ENCODE results near the gene FGA.

The FGA gene

DNA sequence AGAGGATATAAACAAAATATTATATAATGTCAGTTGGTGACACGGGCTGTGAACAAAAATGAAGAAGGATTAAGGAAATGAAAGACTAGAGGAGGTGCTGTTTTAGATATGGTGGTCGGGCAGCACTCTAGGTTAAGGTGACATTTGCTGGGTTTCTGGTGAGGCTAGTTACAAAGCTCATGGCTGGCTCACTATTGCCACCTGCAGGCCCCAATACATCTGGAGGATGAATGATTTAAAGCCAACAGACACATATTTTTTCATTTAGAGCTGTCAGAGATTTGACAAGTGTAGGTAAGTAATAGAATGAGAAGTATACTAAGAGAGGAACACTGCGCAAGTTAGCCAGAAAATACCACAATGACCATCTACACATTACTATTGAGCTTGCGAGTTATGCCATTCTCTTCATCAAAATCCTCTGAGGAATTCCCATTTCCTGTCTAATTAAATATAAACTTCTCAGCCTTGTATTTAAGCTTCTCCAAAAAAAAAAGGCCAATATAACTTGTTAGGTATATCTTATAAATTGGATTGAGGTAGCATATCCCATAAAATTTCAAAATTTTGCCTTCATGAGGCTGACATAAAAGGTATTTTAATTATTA, 28.3 kb upstream of the FGA start:
- Histone ChIP-seq H3K4me3 (ENCODE audit: low read length) (no peak overlapping the region), H3K4me2 (ENCODE audit: low read depth, low read length) (no peak overlapping the region), H3K4me1 (ENCODE audit: low read length) (peaks cover 12% of the 10 kb centered on the region), H3K79me2 (ENCODE audit: low read length) (no peaks in the 10 kb centered on the region), H3K9ac (ENCODE audit: low read length) (no peak overlapping the region), H2AFZ (ENCODE audit: low read length) (no peak overlapping the region), H3K27me3 (replicated peaks; ENCODE audit: insufficient read depth, low read length) (peaks cover 4% of the 10 kb centered on the region; the same call in 1 of the 2 replicates), H3K36me3 (replicated peaks; ENCODE audit: insufficient read depth, low read length) (no peaks in the 10 kb centered on the region), H3K27ac (ENCODE audit: low read length) (no peak overlapping the region), H4K20me1 (ENCODE audit: insufficient read depth, low read length) (no peaks in the 10 kb centered on the region), H3F3A (ENCODE audit: insufficient read depth, low read length) (no peaks in the 10 kb centered on the region), H3K9me2 (replicated peaks; ENCODE audit: insufficient read depth, low read length) (no peaks in the 10 kb centered on the region), H3K9me3 (replicated peaks; ENCODE audit: insufficient read depth, low read length) (no peaks in the 10 kb centered on the region)
- TF ChIP-seq, protein P1, sequence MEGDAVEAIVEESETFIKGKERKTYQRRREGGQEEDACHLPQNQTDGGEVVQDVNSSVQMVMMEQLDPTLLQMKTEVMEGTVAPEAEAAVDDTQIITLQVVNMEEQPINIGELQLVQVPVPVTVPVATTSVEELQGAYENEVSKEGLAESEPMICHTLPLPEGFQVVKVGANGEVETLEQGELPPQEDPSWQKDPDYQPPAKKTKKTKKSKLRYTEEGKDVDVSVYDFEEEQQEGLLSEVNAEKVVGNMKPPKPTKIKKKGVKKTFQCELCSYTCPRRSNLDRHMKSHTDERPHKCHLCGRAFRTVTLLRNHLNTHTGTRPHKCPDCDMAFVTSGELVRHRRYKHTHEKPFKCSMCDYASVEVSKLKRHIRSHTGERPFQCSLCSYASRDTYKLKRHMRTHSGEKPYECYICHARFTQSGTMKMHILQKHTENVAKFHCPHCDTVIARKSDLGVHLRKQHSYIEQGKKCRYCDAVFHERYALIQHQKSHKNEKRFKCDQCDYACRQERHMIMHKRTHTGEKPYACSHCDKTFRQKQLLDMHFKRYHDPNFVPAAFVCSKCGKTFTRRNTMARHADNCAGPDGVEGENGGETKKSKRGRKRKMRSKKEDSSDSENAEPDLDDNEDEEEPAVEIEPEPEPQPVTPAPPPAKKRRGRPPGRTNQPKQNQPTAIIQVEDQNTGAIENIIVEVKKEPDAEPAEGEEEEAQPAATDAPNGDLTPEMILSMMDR (IDR thresholded peaks at IDR 0.05; ENCODE audit: low read length): peak; percentile 79
- no peak for TF ChIP-seq EZH2 (optimal IDR thresholded peaks at IDR 0.05; ENCODE audit: low read depth, low read length)
- no peak for TF ChIP-seq EZH2phosphoT487 (IDR thresholded peaks at IDR 0.05; ENCODE audit: low read length)
- peak; percentile 56 for DNase-seq

DNA sequence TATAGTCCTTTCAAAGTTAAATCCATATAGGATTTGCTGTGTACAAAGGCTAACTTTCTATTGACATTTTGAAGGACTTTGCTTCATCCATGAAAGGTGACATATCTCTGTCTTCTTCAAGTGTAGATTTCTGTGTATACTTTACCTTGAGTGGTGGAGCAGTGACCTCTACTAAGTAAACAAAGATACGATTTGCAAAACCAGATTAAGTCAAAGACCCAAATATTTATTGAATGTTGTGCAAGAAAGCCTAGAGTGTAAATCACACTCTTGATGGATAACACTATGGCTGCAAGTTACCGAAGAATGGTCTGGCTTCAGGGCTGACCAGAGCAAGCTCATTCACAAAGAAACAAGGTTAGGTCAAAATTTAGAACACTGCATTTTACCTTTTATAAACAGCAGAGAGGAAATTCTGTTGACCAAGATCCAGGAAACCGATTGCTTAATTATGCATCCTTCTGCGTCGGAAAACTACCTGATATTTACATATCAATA, 27.3 kb upstream of the FGA start:
- no peak for TF ChIP-seq EZH2phosphoT487 (IDR thresholded peaks at IDR 0.05; ENCODE audit: low read length)
- Histone ChIP-seq H3K4me1 (ENCODE audit: low read length) (peaks cover 12% of the 10 kb centered on the region), H3K4me3 (ENCODE audit: low read length) (no peak overlapping the region), H2AFZ (ENCODE audit: low read length) (no peak overlapping the region), H3K9ac (ENCODE audit: low read length) (no peak overlapping the region), H3K79me2 (ENCODE audit: low read length) (no peaks in the 10 kb centered on the region), H4K20me1 (ENCODE audit: insufficient read depth, low read length) (no peaks in the 10 kb centered on the region), H3K27me3 (replicated peaks; ENCODE audit: insufficient read depth, low read length) (peaks cover 4% of the 10 kb centered on the region; the same call in 1 of the 2 replicates), H3K36me3 (replicated peaks; ENCODE audit: insufficient read depth, low read length) (no peaks in the 10 kb centered on the region), H3F3A (ENCODE audit: insufficient read depth, low read length) (no peaks in the 10 kb centered on the region), H3K4me2 (ENCODE audit: low read depth, low read length) (no peak overlapping the region), H3K9me2 (replicated peaks; ENCODE audit: insufficient read depth, low read length) (no peaks in the 10 kb centered on the region), H3K27ac (ENCODE audit: low read length) (no peak overlapping the region), H3K9me3 (replicated peaks; ENCODE audit: insufficient read depth, low read length) (no peaks in the 10 kb centered on the region)
- no peak for DNase-seq

DNA sequence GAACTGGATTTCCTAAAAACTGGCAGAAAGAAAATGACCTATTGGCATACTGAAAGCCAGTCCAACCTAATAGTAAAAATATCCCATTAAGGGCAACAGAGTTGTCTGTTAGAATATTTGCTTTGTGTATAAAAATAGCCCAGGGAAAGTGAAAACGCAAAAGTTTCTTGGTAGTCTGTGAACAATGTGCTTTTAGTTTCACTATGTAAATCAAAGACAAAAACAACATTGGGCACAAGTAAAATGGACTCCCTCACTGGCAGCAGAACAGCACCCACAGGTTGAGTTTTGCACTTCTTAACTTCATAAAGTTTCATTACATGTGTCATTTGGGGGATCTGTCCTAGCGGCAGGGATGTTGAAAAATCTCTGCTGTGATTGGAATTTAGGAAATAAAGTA, 26.2 kb upstream of the FGA start:
- Histone ChIP-seq H3K27ac (ENCODE audit: low read length) (no peak overlapping the region), H3K4me2 (ENCODE audit: low read depth, low read length) (peak overlapping the region; percentile 28), H3K9ac (ENCODE audit: low read length) (no peak overlapping the region), H3K27me3 (replicated peaks; ENCODE audit: insufficient read depth, low read length) (peaks cover 4% of the 10 kb centered on the region; the same call in 1 of the 2 replicates), H4K20me1 (ENCODE audit: insufficient read depth, low read length) (no peaks in the 10 kb centered on the region), H3F3A (ENCODE audit: insufficient read depth, low read length) (no peaks in the 10 kb centered on the region), H3K4me1 (ENCODE audit: low read length) (peaks cover 12% of the 10 kb centered on the region), H3K9me2 (replicated peaks; ENCODE audit: insufficient read depth, low read length) (no peaks in the 10 kb centered on the region), H3K79me2 (ENCODE audit: low read length) (no peaks in the 10 kb centered on the region), H2AFZ (ENCODE audit: low read length) (no peak overlapping the region), H3K36me3 (replicated peaks; ENCODE audit: insufficient read depth, low read length) (no peaks in the 10 kb centered on the region), H3K4me3 (ENCODE audit: low read length) (no peak overlapping the region), H3K9me3 (replicated peaks; ENCODE audit: insufficient read depth, low read length) (no peaks in the 10 kb centered on the region)
- peak; percentile 86 for DNase-seq
- TF ChIP-seq, protein P1 (IDR thresholded peaks at IDR 0.05; ENCODE audit: low read length): no peak
- TF ChIP-seq EZH2phosphoT487 (IDR thresholded peaks at IDR 0.05; ENCODE audit: low read length) (no peak), EZH2 (optimal IDR thresholded peaks at IDR 0.05; ENCODE audit: low read depth, low read length) (no peak)

DNA sequence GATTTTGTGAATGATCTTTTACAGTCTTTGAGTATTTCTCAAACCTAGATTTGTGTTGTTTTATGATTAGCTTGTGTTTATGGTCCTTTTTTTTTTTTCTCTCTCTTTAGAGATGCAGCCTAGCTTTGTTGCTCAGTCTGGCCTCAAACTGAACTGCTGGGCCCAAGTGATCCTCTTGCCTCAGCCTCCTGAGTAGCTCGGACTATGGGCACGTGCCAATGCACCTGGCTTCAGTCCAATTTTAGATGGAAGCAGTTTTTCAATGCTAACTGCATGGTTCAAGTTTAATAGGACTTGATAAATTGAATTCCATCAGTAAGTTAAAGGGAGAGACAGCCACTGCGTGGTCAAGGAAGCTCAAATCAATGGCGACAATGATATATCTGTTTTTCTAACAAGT, 25.7 kb upstream of the FGA start:
- peak overlapping the region; percentile 28 for H3K4me2 ChIP-seq (ENCODE audit: low read depth, low read length)
- H4K20me1 ChIP-seq (ENCODE audit: insufficient read depth, low read length): no peaks in the 10 kb centered on the region
- H3K27me3 ChIP-seq (replicated peaks; ENCODE audit: insufficient read depth, low read length): peaks cover 4% of the 10 kb centered on the region; the same call in 1 of the 2 replicates
- H3K9ac ChIP-seq (ENCODE audit: low read length): no peak overlapping the region
- H3K4me1 ChIP-seq (ENCODE audit: low read length): peaks cover 12% of the 10 kb centered on the region
- H3K4me3 ChIP-seq (ENCODE audit: low read length): no peak overlapping the region
- no peak overlapping the region for H3K27ac ChIP-seq (ENCODE audit: low read length)
- H2AFZ ChIP-seq (ENCODE audit: low read length): no peak overlapping the region
- no peaks in the 10 kb centered on the region for H3K9me3 ChIP-seq (replicated peaks; ENCODE audit: insufficient read depth, low read length)
- no peaks in the 10 kb centered on the region for H3K79me2 ChIP-seq (ENCODE audit: low read length)
- no peaks in the 10 kb centered on the region for H3K36me3 ChIP-seq (replicated peaks; ENCODE audit: insufficient read depth, low read length)
- DNase-seq: no peak
- no peaks in the 10 kb centered on the region for H3K9me2 ChIP-seq (replicated peaks; ENCODE audit: insufficient read depth, low read length)
- no peaks in the 10 kb centered on the region for H3F3A ChIP-seq (ENCODE audit: insufficient read depth, low read length)
- TF ChIP-seq EZH2phosphoT487 (IDR thresholded peaks at IDR 0.05; ENCODE audit: low read length): no peak
- TF ChIP-seq, protein P1 (IDR thresholded peaks at IDR 0.05; ENCODE audit: low read length): no peak

Measured in MM.1S (cell line).